Measurements from ENCODE around the gene RIMS1.

DNA sequence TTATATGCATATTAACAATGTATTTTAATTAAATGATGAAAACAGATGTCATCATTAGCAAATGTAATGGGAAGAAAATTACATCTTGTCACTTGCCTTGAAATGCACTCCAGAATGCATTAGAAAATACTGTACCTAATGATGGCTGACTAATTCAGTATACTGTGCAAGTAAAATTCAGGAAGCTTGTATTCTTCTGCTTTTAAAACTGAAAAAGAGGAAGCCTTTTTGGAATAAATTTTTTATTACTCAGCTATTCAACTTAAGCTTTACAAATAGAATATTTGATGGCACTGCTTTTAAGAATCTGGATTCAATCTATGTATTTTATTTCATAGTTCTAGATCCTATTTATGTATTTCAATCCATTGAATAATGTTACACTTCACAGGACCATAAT is 195.5 kb downstream of the RIMS1 start:
- TF ChIP-seq, protein P1, sequence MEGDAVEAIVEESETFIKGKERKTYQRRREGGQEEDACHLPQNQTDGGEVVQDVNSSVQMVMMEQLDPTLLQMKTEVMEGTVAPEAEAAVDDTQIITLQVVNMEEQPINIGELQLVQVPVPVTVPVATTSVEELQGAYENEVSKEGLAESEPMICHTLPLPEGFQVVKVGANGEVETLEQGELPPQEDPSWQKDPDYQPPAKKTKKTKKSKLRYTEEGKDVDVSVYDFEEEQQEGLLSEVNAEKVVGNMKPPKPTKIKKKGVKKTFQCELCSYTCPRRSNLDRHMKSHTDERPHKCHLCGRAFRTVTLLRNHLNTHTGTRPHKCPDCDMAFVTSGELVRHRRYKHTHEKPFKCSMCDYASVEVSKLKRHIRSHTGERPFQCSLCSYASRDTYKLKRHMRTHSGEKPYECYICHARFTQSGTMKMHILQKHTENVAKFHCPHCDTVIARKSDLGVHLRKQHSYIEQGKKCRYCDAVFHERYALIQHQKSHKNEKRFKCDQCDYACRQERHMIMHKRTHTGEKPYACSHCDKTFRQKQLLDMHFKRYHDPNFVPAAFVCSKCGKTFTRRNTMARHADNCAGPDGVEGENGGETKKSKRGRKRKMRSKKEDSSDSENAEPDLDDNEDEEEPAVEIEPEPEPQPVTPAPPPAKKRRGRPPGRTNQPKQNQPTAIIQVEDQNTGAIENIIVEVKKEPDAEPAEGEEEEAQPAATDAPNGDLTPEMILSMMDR (IDR thresholded peaks at IDR 0.05), result no peak
- TF ChIP-seq POLR2A (IDR thresholded peaks at IDR 0.05), result no peak

Data from adrenal gland (tissue), 5 donors.